ENCODE measurements around the gene PPP1R10.
"Not testable (repeated sequence)": the region's sequence is repeated elsewhere in the genome, so short reads cannot be mapped to it uniquely, and the experiment has no call there.

PPP1R10 gene

GRCh38 chr6:30601815-30602641 lies 15.0 kb downstream of the PPP1R10 start:
- H3K4me1 ChIP-seq (ENCODE audit: control insufficient read depth, insufficient read depth, low read length): no peaks in the 10 kb centered on the region
- no peak overlapping the region for H3K9ac ChIP-seq (ENCODE audit: low read length)
- H3K27me3 ChIP-seq (ENCODE audit: control insufficient read depth, insufficient read depth, low read length): no peaks in the 10 kb centered on the region
- peaks cover 55% of the 10 kb centered on the region for H3K36me3 ChIP-seq (ENCODE audit: control insufficient read depth, insufficient read depth, low read length)
- H3K4me3 ChIP-seq (ENCODE audit: low read length): no peak overlapping the region
- H3K27ac ChIP-seq (ENCODE audit: low read depth, low read length): no peak overlapping the region

GRCh38 chr6:30601436-30601814 lies 15.6 kb downstream of the PPP1R10 start:
- Histone ChIP-seq H3K27me3 (ENCODE audit: control insufficient read depth, insufficient read depth, low read length) (no peaks in the 10 kb centered on the region), H3K36me3 (ENCODE audit: control insufficient read depth, insufficient read depth, low read length) (peaks cover 49% of the 10 kb centered on the region), H3K4me1 (ENCODE audit: control insufficient read depth, insufficient read depth, low read length) (no peaks in the 10 kb centered on the region), H3K9ac (ENCODE audit: low read length) (no peak overlapping the region), H3K4me3 (ENCODE audit: low read length) (no peak overlapping the region), H3K27ac (ENCODE audit: low read depth, low read length) (no peak overlapping the region)

GRCh38 chr6:30600451-30600961 lies 16.5 kb downstream of the PPP1R10 start:
- Histone ChIP-seq H3K4me3 (ENCODE audit: low read length) (no peak overlapping the region), H3K4me1 (ENCODE audit: control insufficient read depth, insufficient read depth, low read length) (no peaks in the 10 kb centered on the region), H3K27me3 (ENCODE audit: control insufficient read depth, insufficient read depth, low read length) (no peaks in the 10 kb centered on the region), H3K9ac (ENCODE audit: low read length) (no peak overlapping the region), H3K27ac (ENCODE audit: low read depth, low read length) (no peak overlapping the region), H3K36me3 (ENCODE audit: control insufficient read depth, insufficient read depth, low read length) (peaks cover 43% of the 10 kb centered on the region)

GRCh38 chr6:30599625-30600324 lies 17.3 kb downstream of the PPP1R10 start:
- Histone ChIP-seq H3K4me1 (ENCODE audit: control insufficient read depth, insufficient read depth, low read length) (no peaks in the 10 kb centered on the region), H3K9ac (ENCODE audit: low read length) (no peak overlapping the region), H3K36me3 (ENCODE audit: control insufficient read depth, insufficient read depth, low read length) (peaks cover 36% of the 10 kb centered on the region), H3K27me3 (ENCODE audit: control insufficient read depth, insufficient read depth, low read length) (no peaks in the 10 kb centered on the region), H3K27ac (ENCODE audit: low read depth, low read length) (no peak overlapping the region), H3K4me3 (ENCODE audit: low read length) (no peak overlapping the region)

DNA sequence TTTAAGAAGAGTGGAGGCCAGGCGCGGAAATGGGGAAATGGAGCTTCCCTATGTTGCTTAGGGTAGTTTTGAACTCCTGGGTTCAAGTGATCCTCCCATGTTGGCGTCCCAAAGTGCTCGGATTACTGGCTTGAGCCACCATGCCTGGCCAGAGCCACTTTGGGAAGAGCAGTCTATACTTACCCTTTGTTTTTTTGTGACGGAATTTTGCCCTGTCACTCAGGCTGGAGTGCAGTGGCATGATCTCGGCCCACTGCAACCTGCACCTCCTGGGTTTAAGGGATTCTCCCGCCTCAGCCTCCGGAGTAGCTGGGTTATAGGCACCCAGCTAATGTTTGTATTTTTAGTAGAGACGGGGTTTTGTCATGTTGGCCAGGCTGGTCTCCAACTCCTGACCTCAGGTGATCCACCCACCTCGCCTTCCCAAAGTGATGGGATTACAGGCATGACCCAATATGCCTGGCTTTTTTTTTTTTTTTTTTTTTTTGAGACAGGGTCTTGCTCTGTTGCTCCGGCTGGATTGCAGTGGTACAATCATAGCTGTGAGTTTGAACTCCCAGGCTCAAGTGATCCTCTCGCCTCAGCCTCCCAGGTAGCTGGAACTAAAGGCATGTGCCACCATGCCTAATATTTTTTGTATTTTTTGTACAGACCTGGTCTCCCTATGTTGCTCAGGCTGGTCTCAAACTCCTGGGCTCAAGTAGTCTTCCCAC lies 18.0 kb downstream of the PPP1R10 start:
- no peak overlapping the region for H3K9ac ChIP-seq (ENCODE audit: low read length)
- peaks cover 32% of the 10 kb centered on the region for H3K36me3 ChIP-seq (ENCODE audit: control insufficient read depth, insufficient read depth, low read length)
- no peak overlapping the region for H3K4me3 ChIP-seq (ENCODE audit: low read length)
- H3K27me3 ChIP-seq (ENCODE audit: control insufficient read depth, insufficient read depth, low read length): no peaks in the 10 kb centered on the region
- no peaks in the 10 kb centered on the region for H3K4me1 ChIP-seq (ENCODE audit: control insufficient read depth, insufficient read depth, low read length)
- H3K27ac ChIP-seq (ENCODE audit: low read depth, low read length): no peak overlapping the region

DNA sequence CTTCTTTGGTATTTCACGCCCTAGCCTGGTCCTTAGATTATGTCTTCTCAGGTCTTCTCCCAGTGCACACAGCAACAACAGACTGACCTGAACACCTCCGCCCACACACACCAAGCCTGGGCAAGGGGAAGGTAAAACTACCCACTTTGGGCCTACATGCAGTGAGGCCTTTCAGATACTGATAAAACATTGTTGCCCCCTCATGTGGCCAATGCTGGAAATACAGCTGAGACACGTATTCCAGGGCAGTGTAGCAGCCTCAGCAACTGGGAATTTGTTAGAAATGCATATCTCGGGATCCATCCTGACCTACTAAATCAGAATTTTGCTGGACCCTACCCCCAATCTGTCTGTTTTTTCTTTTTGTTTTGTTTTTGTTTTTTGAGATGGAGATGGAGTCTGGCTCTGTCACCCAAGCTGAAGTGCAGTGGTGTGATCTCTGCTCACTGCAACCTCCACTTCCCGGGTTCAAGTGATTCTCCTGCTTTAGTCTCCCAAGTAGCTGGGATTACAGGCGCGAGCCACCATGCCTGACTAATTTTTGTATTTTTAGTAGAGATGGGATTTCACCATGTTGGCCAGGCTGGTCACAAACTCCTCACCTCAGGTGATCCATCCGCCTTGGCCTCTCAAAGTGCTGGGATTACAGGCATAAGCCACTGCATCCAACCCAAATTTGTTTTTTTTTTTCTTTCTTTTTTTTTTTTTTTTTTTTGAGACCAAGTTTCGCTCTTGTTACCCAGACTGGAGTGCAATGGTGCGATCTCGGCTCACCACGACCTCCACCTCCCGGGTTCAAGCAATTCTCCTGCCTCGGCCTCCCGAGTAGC lies 19.5 kb downstream of the PPP1R10 start:
- H3K9ac ChIP-seq (ENCODE audit: low read length); H3K4me3 ChIP-seq (ENCODE audit: low read length); H3K4me1 ChIP-seq (ENCODE audit: control insufficient read depth, insufficient read depth, low read length); H3K27me3 ChIP-seq (ENCODE audit: control insufficient read depth, insufficient read depth, low read length); H3K27ac ChIP-seq (ENCODE audit: low read depth, low read length): not testable (repeated sequence)
- peaks cover 17% of the 10 kb centered on the region for H3K36me3 ChIP-seq (ENCODE audit: control insufficient read depth, insufficient read depth, low read length)

DNA sequence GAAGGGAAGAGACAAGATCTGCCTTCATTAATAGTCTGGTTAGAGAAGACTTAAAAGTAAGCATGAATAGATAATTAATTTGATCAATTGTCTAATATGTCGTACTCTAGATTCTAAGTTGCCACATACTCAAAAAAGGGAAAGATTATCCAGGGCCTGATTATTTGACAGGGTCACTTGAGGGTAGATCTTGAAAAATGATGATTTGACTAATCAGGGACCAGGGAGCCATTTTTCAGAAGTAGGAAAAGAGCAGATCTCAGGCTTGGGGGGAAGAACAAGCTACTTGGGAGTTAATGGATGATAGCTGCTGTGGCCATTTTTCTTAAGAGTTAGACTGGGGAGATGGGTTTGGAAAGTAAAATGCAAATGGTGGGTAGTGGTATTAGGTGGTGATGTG lies 24.8 kb downstream of the PPP1R10 start:
- no peaks in the 10 kb centered on the region for H3K27me3 ChIP-seq (ENCODE audit: control insufficient read depth, insufficient read depth, low read length)
- peaks cover 28% of the 10 kb centered on the region for H3K36me3 ChIP-seq (ENCODE audit: control insufficient read depth, insufficient read depth, low read length)

DNA sequence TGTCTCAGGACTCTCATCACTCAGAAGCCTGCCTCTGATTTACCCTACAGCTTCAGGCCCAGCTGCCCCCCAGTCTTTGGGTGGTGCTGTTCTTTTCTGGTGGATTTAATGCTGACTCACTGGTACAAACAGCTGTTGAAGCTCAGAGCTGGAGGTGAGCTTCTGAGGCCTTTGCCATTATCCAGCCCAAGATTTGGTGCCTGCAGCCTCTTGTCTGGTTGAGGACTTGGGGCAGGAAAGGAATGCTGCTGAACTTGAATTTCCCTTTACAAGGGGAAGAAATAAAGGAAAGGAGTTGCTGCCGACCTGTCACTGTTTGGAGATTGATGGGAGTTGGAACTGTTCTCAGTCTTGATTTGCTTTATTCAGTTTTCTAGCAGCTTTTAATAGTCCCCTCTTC lies 26.0 kb downstream of the PPP1R10 start:
- no peaks in the 10 kb centered on the region for H3K27me3 ChIP-seq (ENCODE audit: control insufficient read depth, insufficient read depth, low read length)
- peaks cover 36% of the 10 kb centered on the region for H3K36me3 ChIP-seq (ENCODE audit: control insufficient read depth, insufficient read depth, low read length)
- no peaks in the 10 kb centered on the region for H3K4me1 ChIP-seq (ENCODE audit: control insufficient read depth, insufficient read depth, low read length)
- H3K4me3 ChIP-seq (ENCODE audit: low read length): no peak overlapping the region
- H3K9ac ChIP-seq (ENCODE audit: low read length): no peak overlapping the region
- no peak overlapping the region for H3K27ac ChIP-seq (ENCODE audit: low read depth, low read length)

More for the DNA sequence above, 24.8 kb downstream of the PPP1R10 start:
- Histone ChIP-seq H3K9ac (ENCODE audit: low read length) (no peak overlapping the region), H3K4me1 (ENCODE audit: control insufficient read depth, insufficient read depth, low read length) (no peaks in the 10 kb centered on the region), H3K27ac (ENCODE audit: low read depth, low read length) (no peak overlapping the region), H3K4me3 (ENCODE audit: low read length) (no peak overlapping the region)

- H3K36me3 ChIP-seq (ENCODE audit: control insufficient read depth, insufficient read depth, low read length): peaks cover 41% of the 10 kb centered on the region
- no peaks in the 10 kb centered on the region for H3K27me3 ChIP-seq (ENCODE audit: control insufficient read depth, insufficient read depth, low read length)
- H3K4me1 ChIP-seq (ENCODE audit: control insufficient read depth, insufficient read depth, low read length): no peaks in the 10 kb centered on the region
- no peak overlapping the region for H3K27ac ChIP-seq (ENCODE audit: low read depth, low read length)
- no peak overlapping the region for H3K9ac ChIP-seq (ENCODE audit: low read length)
- no peak overlapping the region for H3K4me3 ChIP-seq (ENCODE audit: low read length)
Observed at GRCh38 chr6:30590509-30590908, 26.5 kb downstream of the PPP1R10 start.

DNA sequence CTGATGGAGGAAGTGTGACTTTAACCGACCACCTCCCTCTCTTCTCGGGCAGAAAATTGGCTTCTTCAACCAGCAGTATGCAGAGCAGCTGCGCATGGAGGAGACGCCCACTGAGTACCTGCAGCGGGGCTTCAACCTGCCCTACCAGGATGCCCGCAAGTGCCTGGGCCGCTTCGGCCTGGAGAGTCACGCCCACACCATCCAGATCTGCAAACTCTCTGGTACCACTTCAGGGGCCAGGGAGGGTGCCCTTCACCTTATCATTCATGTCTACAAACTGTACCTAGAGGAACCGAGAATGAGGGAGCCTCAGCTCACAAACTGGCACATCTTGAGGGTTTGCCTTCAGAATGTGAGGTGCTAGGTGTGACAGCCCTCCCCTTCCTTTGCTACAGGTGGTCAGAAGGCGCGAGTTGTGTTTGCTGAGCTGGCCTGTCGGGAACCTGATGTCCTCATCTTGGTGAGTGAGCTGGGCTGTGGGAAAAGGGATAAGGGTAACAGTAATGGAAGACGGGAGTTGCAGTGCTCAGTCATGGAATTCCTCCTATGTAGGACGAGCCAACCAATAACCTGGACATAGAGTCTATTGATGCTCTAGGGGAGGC lies 27.2 kb downstream of the PPP1R10 start:
- Histone ChIP-seq H3K27me3 (ENCODE audit: control insufficient read depth, insufficient read depth, low read length) (no peaks in the 10 kb centered on the region), H3K4me1 (ENCODE audit: control insufficient read depth, insufficient read depth, low read length) (no peaks in the 10 kb centered on the region), H3K27ac (ENCODE audit: low read depth, low read length) (no peak overlapping the region), H3K36me3 (ENCODE audit: control insufficient read depth, insufficient read depth, low read length) (peaks cover 46% of the 10 kb centered on the region), H3K4me3 (ENCODE audit: low read length) (no peak overlapping the region), H3K9ac (ENCODE audit: low read length) (no peak overlapping the region)

- Histone ChIP-seq H3K4me3 (ENCODE audit: low read length) (no peak overlapping the region), H3K36me3 (ENCODE audit: control insufficient read depth, insufficient read depth, low read length) (peaks cover 53% of the 10 kb centered on the region), H3K4me1 (ENCODE audit: control insufficient read depth, insufficient read depth, low read length) (no peaks in the 10 kb centered on the region), H3K27ac (ENCODE audit: low read depth, low read length) (no peak overlapping the region), H3K9ac (ENCODE audit: low read length) (no peak overlapping the region), H3K27me3 (ENCODE audit: control insufficient read depth, insufficient read depth, low read length) (no peaks in the 10 kb centered on the region)
Observed at GRCh38 chr6:30583921-30584320, 33.1 kb downstream of the PPP1R10 start.

Data from rectal smooth muscle tissue (tissue), 1 donor.